GM12878 (cell line): Measurements from ENCODE around the gene SURF4. TPM values are rescaled to one million over a fixed set of nuclear protein-coding genes. Genes with fewer than 3 reads are reported as not detected.

Source experiments
- ATAC-seq: fragments of 200-7000 bp; cut with Tn5 transposase; 3 replicates; pipeline ENCODE4 v1.9.1; 2020; ENCODE audit warnings: mild to moderate bottlenecking, moderate library complexity
- BruUV-seq: library from RNA; stranded (reverse); fragments of 400-500 nt; replicated peaks from 2 replicates; lab custom pipeline; 2021; lab: Mats Ljungman, UMichigan
- CTCF ChIA-PET: fragments of 300-600 bp; sonication (Branson Sonifier 250); formaldehyde crosslinking; extraction: SDS; loops from one replicate; lab custom pipeline; 2021; ENCODE audit warnings: inconsistent platforms; lab: Yijun Ruan, JAX
- POLR2A ChIA-PET: fragments of 350-600 bp; formaldehyde crosslinking; extraction: SDS; loops from one replicate; lab custom pipeline; 2021; ENCODE audit warnings: inconsistent platforms; lab: Charles Lee
- RAD21 ChIA-PET: fragments of 300-600 bp; sonication (Branson Sonifier 250); formaldehyde crosslinking; loops from one replicate; lab custom pipeline; 2023; ENCODE audit warnings: antibody characterized with exemption; ENCODE audit not compliant: unreplicated experiment; lab: Charles Lee
- SMC1A ChIA-PET: fragments of 300-600 bp; sonication (Branson Sonifier 250); formaldehyde crosslinking; loops from one replicate; lab custom pipeline; 2023; ENCODE audit not compliant: unreplicated experiment, uncharacterized antibody; lab: Charles Lee
- DNase-seq: peaks from one replicate; pipeline ENCODE4 v3.0.0-alpha.2; 2011; ENCODE audit warnings: low read depth, low spot score
- FAIRE-seq: peaks from 3 replicates; lab custom pipeline; 2011; peaks lifted over from hg19 to GRCh38; lab: Jason Lieb, UNC
- H2AFZ ChIP-seq: 2 replicates; pipeline ENCODE4 v1.6.0; 2011; ENCODE audit warnings: low read depth, low read length, control low read depth; ENCODE audit not compliant: control insufficient read depth
- H3K27ac ChIP-seq: 2 replicates; pipeline ENCODE4 v1.5.1; 2011; ENCODE audit warnings: control low read depth; ENCODE audit not compliant: control insufficient read depth, insufficient read depth
- H3K27me3 ChIP-seq, 2 experiments: replicated peaks in 1 of 2; 2 replicates each; pipeline versions ENCODE4 v1.6.0 to v1.6.1; 2011; ENCODE audit warnings: low read length in 1 of 2; ENCODE audit not compliant: control insufficient read depth in 2 of 2, insufficient read depth in 2 of 2
- H3K36me3 ChIP-seq, 2 experiments: 2 replicates each; pipeline ENCODE4 v1.5.1; 2011; ENCODE audit warnings: low read length in 1 of 2; ENCODE audit not compliant: control insufficient read depth in 2 of 2, insufficient read depth in 2 of 2
- H3K4me1 ChIP-seq: 2 replicates; pipeline ENCODE4 v1.6.1; 2011; ENCODE audit warnings: mild to moderate bottlenecking, low read length, moderate library complexity, mixed read lengths; ENCODE audit not compliant: control insufficient read depth, insufficient read depth
- H3K4me2 ChIP-seq: 2 replicates; pipeline ENCODE4 v1.6.0; 2011; ENCODE audit warnings: control low read depth; ENCODE audit not compliant: control insufficient read depth, insufficient read depth
- H3K4me3 ChIP-seq: fragments of 200-600 bp; sonication (generic); 2 replicates; pipeline ENCODE4 v1.5.1; 2016
- H3K79me2 ChIP-seq: 2 replicates; pipeline ENCODE4 v1.6.0; 2011; ENCODE audit warnings: low read length; ENCODE audit not compliant: control insufficient read depth, insufficient read depth
- H3K9ac ChIP-seq: 2 replicates; pipeline ENCODE4 v1.8.0; 2011; ENCODE audit warnings: low read length, control low read depth, mixed read lengths; ENCODE audit not compliant: control insufficient read depth, insufficient read depth
- H3K9me3 ChIP-seq: replicated peaks from 3 replicates; pipeline ENCODE4 v1.5.1; 2011; ENCODE audit warnings: mild to moderate bottlenecking, low read length; ENCODE audit not compliant: control insufficient read depth, insufficient read depth
- H4K20me1 ChIP-seq: 2 replicates; pipeline ENCODE4 v1.6.0; 2011; ENCODE audit not compliant: control insufficient read depth, insufficient read depth
- ATF7 ChIP-seq: fragments of 450-650 bp; IDR thresholded peaks from 2 replicates; pipeline ENCODE4 v1.6.1; 2016; ENCODE audit warnings: low read depth, mild to moderate bottlenecking
- CBFB ChIP-seq: IDR thresholded peaks from 2 replicates; pipeline ENCODE4 v1.6.1; 2016; ENCODE audit warnings: antibody characterized with exemption, low read depth
- CREB1 ChIP-seq: IDR thresholded peaks from 2 replicates; pipeline ENCODE4 v1.6.1; 2012; ENCODE audit warnings: low read depth, mild to moderate bottlenecking, inconsistent platforms
- CTCF ChIP-seq, 3 experiments: IDR thresholded peaks in 2 of 3; conservative IDR thresholded peaks in 1 of 3; 2 replicates each; pipeline ENCODE4 v1.5.1; 2011; ENCODE audit warnings: low read depth in 3 of 3, low read length in 3 of 3, mild to moderate bottlenecking in 3 of 3, control low read depth in 2 of 3, moderate library complexity in 2 of 3, inconsistent platforms in 1 of 3, mixed read lengths in 1 of 3; ENCODE audit not compliant: control insufficient read depth in 2 of 3, insufficient read depth in 1 of 3; ENCODE audit errors: extremely low read depth in 1 of 3
- E2F4 ChIP-seq: IDR thresholded peaks from 2 replicates; pipeline ENCODE4 v1.6.1; 2012; ENCODE audit warnings: low read depth, low read length, improper control_type of control experiment
- PML ChIP-seq: IDR thresholded peaks from 2 replicates; pipeline ENCODE4 v1.6.1; 2012; ENCODE audit warnings: low read length, inconsistent platforms
- POLR2AphosphoS2 ChIP-seq: IDR thresholded peaks from 2 replicates; pipeline ENCODE4 v1.6.1; 2011; ENCODE audit warnings: low read depth, mild to moderate bottlenecking, low read length, improper control_type of control experiment, moderate library complexity
- POU2F2 ChIP-seq: IDR thresholded peaks from 3 replicates; pipeline ENCODE4 v1.6.1; 2011; ENCODE audit warnings: low read depth, mild to moderate bottlenecking, low read length, borderline replicate concordance
- PRDM15 ChIP-seq: fragments of 450-650 bp; formaldehyde crosslinking; IDR thresholded peaks from 2 replicates; pipeline ENCODE4 v1.4.0; 2020; ENCODE audit warnings: mild to moderate bottlenecking, moderate library complexity
- RUNX3 ChIP-seq: IDR thresholded peaks from 2 replicates; pipeline ENCODE4 v1.6.1; 2012; ENCODE audit warnings: low read length, inconsistent platforms
- SMAD5 ChIP-seq: IDR thresholded peaks from 2 replicates; pipeline ENCODE4 v1.6.1; 2016; ENCODE audit warnings: antibody characterized with exemption, low read depth
- SP1 ChIP-seq: IDR thresholded peaks from one replicate; pipeline ENCODE4 v1.6.1; 2011; ENCODE audit warnings: low read depth, low read length
- USF2 ChIP-seq: IDR thresholded peaks from 2 replicates; pipeline ENCODE4 v1.6.1; 2011; ENCODE audit warnings: low read depth, low read length, improper control_type of control experiment, borderline replicate concordance
- WRNIP1 ChIP-seq: IDR thresholded peaks from 2 replicates; pipeline ENCODE4 v1.6.1; 2011; ENCODE audit warnings: low read depth, low read length, improper control_type of control experiment, borderline replicate concordance
- ZBED1 ChIP-seq: IDR thresholded peaks from 2 replicates; pipeline ENCODE4 v1.6.1; 2016; ENCODE audit warnings: borderline replicate concordance
- ZNF217 ChIP-seq: fragments of 450-650 bp; IDR thresholded peaks from 2 replicates; pipeline ENCODE4 v1.6.1; 2017; ENCODE audit warnings: antibody characterized with exemption, mild to moderate bottlenecking
- WGBS: methylation state at CpG from one replicate; pipeline ENCODE4 v1.1.6; 2016; ENCODE audit warnings: low lambda C conversion rate; ENCODE audit not compliant: insufficient replicate concordance, insufficient coverage; ENCODE audit errors: missing lambda C conversion rate; 5-methylcytosine and 5-hydroxymethylcytosine counted together
- in situ Hi-C: fragments of 300-500 bp; cut with MboI; formaldehyde crosslinking; loops from 9 replicates; pipeline ENCODE4 v1.14.3; 2018; ENCODE audit warnings: mixed read lengths
- intact Hi-C: fragments of 100-400 bp; cut with micrococcal nuclease; formaldehyde crosslinking; loops from one replicate; pipeline ENCODE4 v1.14.2; 2022; ENCODE audit not compliant: unreplicated experiment
- polyA plus RNA-seq, 11 experiments: library from polyadenylated mRNA; depleted of rRNA in 4 of 11; unstranded in 6 of 11; stranded (reverse) in 5 of 11; fragments of >200 nt; fragmentation: Nextera tagmentation in 4 of 11; fragmentation: Illumina TruSeq in 1 of 11; extraction: Ambion mirVana in 4 of 11; extraction: Trizol in 1 of 11; gene quantifications; 1 replicate in 1 of 11; 2 replicates in 10 of 11; pipeline versions ENCODE4 v1.2.1 to v1.2.3, GENCODE V29; 2011 to 2016; ENCODE audit warnings: inconsistent platforms in 2 of 11, missing spikeins in 2 of 11, low read depth in 1 of 11
- total RNA-seq, 4 experiments: library from RNA; depleted of rRNA in 3 of 4; stranded (reverse); fragments of >200 nt in 3 of 4; fragmentation: Illumina TruSeq in 1 of 4; extraction: Trizol in 1 of 4; gene quantifications; 2 replicates each; pipeline versions ENCODE4 v1.2.1 to v1.2.3, GENCODE V29; 2013 to 2021

The SURF4 gene
- total and polyA plus RNA-seq, 10 of the 15 experiments (the other 5 are each of a cell fraction or from before 2014, with no cell fraction given), result 6.4 to 134 (median 78.7) TPM

GRCh38 chr9:133351908-133352634 is 23.8 kb downstream of the SURF4 start:
- Histone ChIP-seq H3K79me2 (peaks cover 48% of the 10 kb centered on the region), H3K9ac (no peak overlapping the region), H2AFZ (no peak overlapping the region), H3K27me3 (no peaks in the 10 kb centered on the region), H3K4me2 (no peak overlapping the region), H3K4me3 (no peak overlapping the region), H3K9me3 (no peaks in the 10 kb centered on the region), H3K27ac (no peak overlapping the region), H3K36me3 (peaks cover 22 to 43% of the 10 kb centered on the region in 2 experiments), H3K4me1 (peaks cover 6% of the 10 kb centered on the region), H4K20me1 (no peaks in the 10 kb centered on the region; the same call in 1 of the 2 replicates)
- 74% methylated on average over 14 of the region's 14 CpGs for WGBS
- FAIRE-seq, result no peak
- ChIA-PET POLR2A (interaction anchor here (0.7 to 0.9 kb wide), 2 partner anchors 20 to 111 kb away, joined by 3 to 4 read pairs; no protein-coding TSS in a partner anchor), SMC1A (no interaction called here), CTCF (interaction anchor here (1.0 to 1.8 kb wide), 4 partner anchors 14 to 134 kb away, joined by 3 to 4 read pairs (median 4); no protein-coding TSS in a partner anchor), RAD21 (no interaction called here)
- no peak for DNase-seq
- in situ Hi-C loops, result no loop called here
- TSS peak; percentile 31 for BruUV-seq
- ATAC-seq, result peak; percentile 33
- intact Hi-C loops, result no loop called here
- TF ChIP-seq SP1 (no peak), ATF7 (no peak), CREB1 (peak; percentile 38; the same call in 1 of the 2 replicates), POU2F2 (peak; percentile 10; the same call in 1 of the 3 replicates), CTCF (IDR thresholded peaks at IDR 0.05 in 2 of 3, conservative IDR thresholded peaks at IDR 0.05 in 1 of 3; ENCODE audit: control insufficient read depth in 2 of 3, extremely low read depth in 1 of 3, insufficient read depth in 1 of 3, low read depth in 3 of 3, low read length in 3 of 3) (peak; percentile 51 to 79 (median 58)), WRNIP1 (no peak), POLR2AphosphoS2 (peak; percentile 65; the same call in 1 of the 2 replicates), PML (no peak; the same call in none of the 2 replicates), RUNX3 (peak; percentile 44; the same call in 1 of the 2 replicates), ZNF217 (no peak), CBFB (0 out of 2 replicates have a peak, but pooled peaks have one; percentile 8), SMAD5 (peak; percentile 72), ZBED1 (0 out of 2 replicates have a peak, but pooled peaks have one; percentile 31), E2F4 (no peak), USF2 (no peak), PRDM15 (CRISPR knock-in tag) (no peak)
